ENCODE results near the gene MCUB. TPM values are rescaled to one million over a fixed set of nuclear protein-coding genes. Genes with fewer than 3 reads are reported as not detected.

Gene MCUB
- total RNA-seq, 1 experiment from 2014 or later, result 14.8 TPM

- Histone ChIP-seq H3K56ac (ENCODE audit: insufficient read length, low read depth, low read length) (no peak overlapping the region), H2BK12ac (ENCODE audit: insufficient read length, low read depth, low read length) (no peak overlapping the region), H3K9me3 (ENCODE audit: control insufficient read depth, low read depth, low read length) (no peaks in the 10 kb centered on the region), H4K91ac (ENCODE audit: insufficient read length, low read depth, low read length) (no peak overlapping the region), H3K23me2 (ENCODE audit: insufficient read length, low read depth, low read length, poor library complexity, severe bottlenecking) (no peaks in the 10 kb centered on the region), H2BK20ac (ENCODE audit: low read depth, low read length, poor library complexity, severe bottlenecking) (no peak overlapping the region), H3K18ac (ENCODE audit: insufficient read length, low read depth, low read length) (no peak overlapping the region), H2BK120ac (ENCODE audit: low read depth, low read length, poor library complexity, severe bottlenecking) (no peak overlapping the region), H3K79me1 (ENCODE audit: insufficient read depth, low read depth, low read length, poor library complexity, severe bottlenecking) (no peaks in the 10 kb centered on the region), H3K4ac (ENCODE audit: low read depth, low read length) (no peak overlapping the region), H4K20me1 (ENCODE audit: control insufficient read depth, insufficient read depth, insufficient read length) (no peaks in the 10 kb centered on the region), H3K27ac (ENCODE audit: insufficient read length, low read depth, low read length) (no peak overlapping the region), H3K14ac (ENCODE audit: insufficient read depth, low read length) (no peak overlapping the region), H2AFZ (ENCODE audit: low read length) (no peak overlapping the region), H3K4me2 (ENCODE audit: insufficient read depth, insufficient read length, low read length) (no peak overlapping the region), H3K27me3 (ENCODE audit: insufficient read depth, low read length) (no peaks in the 10 kb centered on the region), H2AK5ac (ENCODE audit: insufficient read length, low read length) (no peak overlapping the region), H3T11ph (ENCODE audit: low read length) (no peak overlapping the region), H4K5ac (ENCODE audit: insufficient read length, low read depth, low read length) (no peak overlapping the region), H3K9ac (ENCODE audit: extremely low read depth, insufficient read length, low read length) (no peak overlapping the region), H3K79me2 (ENCODE audit: insufficient read depth, low read length) (no peaks in the 10 kb centered on the region), H2BK15ac (ENCODE audit: low read depth, low read length) (no peak overlapping the region), H3K4me1 (ENCODE audit: insufficient read depth, low read length) (no peaks in the 10 kb centered on the region), H3K23ac (ENCODE audit: insufficient read length, low read depth, low read length) (no peak overlapping the region), H4K8ac (replicated peaks; ENCODE audit: insufficient read length, low read depth, low read length) (no peak overlapping the region), H2BK5ac (ENCODE audit: insufficient read length, low read length) (no peak overlapping the region)
- DNase-seq, result no peak
- peaks cover 0 to 11% (median 1%) of the 10 kb centered on the region in 3 experiments; a peak in 4 of 7 replicates for H3K36me3 Mint-ChIP-seq (ENCODE audit: insufficient read depth in 1 of 3, low read depth in 3 of 3)
- no peaks in the 10 kb centered on the region for H3K9me3 Mint-ChIP-seq
- H3K27ac Mint-ChIP-seq, result no peak overlapping the region
- no peak overlapping the region for H3K4me3 Mint-ChIP-seq
- H3K27me3 Mint-ChIP-seq (ENCODE audit: low read depth), result no peaks in the 10 kb centered on the region
- no CpG with 5 or more reads among the region's 1 CpG for WGBS (ENCODE audit: extremely low coverage, insufficient read length, low lambda C conversion rate)
- no peaks in the 10 kb centered on the region for H3K4me1 Mint-ChIP-seq
- TF ChIP-seq, protein P1, sequence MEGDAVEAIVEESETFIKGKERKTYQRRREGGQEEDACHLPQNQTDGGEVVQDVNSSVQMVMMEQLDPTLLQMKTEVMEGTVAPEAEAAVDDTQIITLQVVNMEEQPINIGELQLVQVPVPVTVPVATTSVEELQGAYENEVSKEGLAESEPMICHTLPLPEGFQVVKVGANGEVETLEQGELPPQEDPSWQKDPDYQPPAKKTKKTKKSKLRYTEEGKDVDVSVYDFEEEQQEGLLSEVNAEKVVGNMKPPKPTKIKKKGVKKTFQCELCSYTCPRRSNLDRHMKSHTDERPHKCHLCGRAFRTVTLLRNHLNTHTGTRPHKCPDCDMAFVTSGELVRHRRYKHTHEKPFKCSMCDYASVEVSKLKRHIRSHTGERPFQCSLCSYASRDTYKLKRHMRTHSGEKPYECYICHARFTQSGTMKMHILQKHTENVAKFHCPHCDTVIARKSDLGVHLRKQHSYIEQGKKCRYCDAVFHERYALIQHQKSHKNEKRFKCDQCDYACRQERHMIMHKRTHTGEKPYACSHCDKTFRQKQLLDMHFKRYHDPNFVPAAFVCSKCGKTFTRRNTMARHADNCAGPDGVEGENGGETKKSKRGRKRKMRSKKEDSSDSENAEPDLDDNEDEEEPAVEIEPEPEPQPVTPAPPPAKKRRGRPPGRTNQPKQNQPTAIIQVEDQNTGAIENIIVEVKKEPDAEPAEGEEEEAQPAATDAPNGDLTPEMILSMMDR (conservative IDR thresholded peaks at IDR 0.05), result no peak
Measured at GRCh38 chr4:109545401-109545800, 14.6 kb upstream of the MCUB start.

Measured in H9 (cell line).